HTR-8/SVneo (cell line): ENCODE data around the gene DLAT.
"Not testable (repeated sequence)": the region's sequence is repeated elsewhere in the genome, so short reads cannot be mapped to it uniquely, and the experiment has no call there.

Source experiments
- DNase-seq: peaks from one replicate; pipeline ENCODE4 v3.0.0; 2011; ENCODE audit warnings: low spot score, mixed read lengths; ENCODE audit not compliant: insufficient read length
- FAIRE-seq: peaks from 2 replicates; lab custom pipeline; 2011; peaks lifted over from hg19 to GRCh38; lab: Jason Lieb, UNC

The DLAT gene

DNA sequence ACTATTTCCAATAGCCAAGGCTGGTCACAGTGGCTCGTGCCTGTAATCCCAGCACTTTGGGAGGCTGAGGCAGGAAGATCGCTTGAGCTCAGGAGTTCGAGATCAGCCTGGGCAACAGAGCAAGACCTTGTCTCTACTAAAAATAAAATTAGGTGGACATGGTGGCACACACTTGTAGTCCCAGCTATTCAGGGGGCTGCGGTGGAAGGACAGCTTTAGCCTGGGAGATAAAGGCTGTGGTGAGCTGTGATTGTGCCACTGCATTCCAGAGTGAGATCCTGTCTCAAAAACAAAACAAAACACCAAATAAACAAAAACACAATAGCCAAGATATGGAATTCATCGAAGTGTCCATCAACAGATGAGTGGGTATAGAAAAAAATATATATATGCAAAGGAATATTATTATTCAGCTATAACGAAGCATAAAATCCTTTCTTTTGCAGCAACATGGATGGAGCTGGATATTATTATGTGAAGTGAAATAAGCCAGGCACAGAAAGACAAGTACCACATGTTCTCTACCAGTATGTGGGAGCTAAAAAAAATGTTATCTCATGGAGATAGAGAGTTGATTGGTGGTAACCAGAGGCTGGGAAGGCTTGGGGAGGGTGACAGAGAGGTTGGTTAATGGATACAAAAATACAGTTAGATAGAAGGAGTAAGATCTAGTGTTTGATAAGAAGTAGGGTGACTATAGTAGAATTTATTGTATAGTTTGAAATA lies 22.6 kb upstream of the DLAT start:
- DNase-seq = no peak
- peak; percentile 44 for FAIRE-seq

DNA sequence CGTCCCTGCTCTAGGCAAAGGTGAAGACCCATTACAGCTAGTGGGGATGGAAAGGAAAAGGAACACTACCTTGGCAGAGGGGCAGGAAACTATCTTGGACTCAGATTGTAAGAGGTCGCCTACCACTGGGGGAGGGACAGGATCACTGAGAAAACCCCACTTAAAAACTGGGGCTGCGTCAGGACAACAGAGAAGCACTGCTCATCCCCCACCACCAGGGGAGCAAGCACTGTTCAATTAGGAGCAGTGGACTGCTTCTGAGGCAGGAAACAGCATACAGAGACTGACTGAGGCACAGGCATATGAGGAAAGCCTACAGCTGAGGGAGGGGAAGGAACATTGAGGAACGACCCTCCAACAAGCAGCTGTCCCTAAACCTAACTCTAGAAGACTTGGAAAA lies 20.8 kb upstream of the DLAT start:
- peak; percentile 92 for FAIRE-seq

GRCh38 chr11:112005422-112006094 lies 19.6 kb upstream of the DLAT start:
- FAIRE-seq (peak; percentile 75), DNase-seq (no peak)

More for the DNA sequence above, 20.8 kb upstream of the DLAT start:
- no peak for DNase-seq

GRCh38 chr11:112006095-112006441 lies 19.1 kb upstream of the DLAT start:
- not testable (repeated sequence) for FAIRE-seq, DNase-seq

- not testable (repeated sequence) for FAIRE-seq, DNase-seq
Observed at GRCh38 chr11:112011451-112011850, 13.8 kb upstream of the DLAT start.

DNA sequence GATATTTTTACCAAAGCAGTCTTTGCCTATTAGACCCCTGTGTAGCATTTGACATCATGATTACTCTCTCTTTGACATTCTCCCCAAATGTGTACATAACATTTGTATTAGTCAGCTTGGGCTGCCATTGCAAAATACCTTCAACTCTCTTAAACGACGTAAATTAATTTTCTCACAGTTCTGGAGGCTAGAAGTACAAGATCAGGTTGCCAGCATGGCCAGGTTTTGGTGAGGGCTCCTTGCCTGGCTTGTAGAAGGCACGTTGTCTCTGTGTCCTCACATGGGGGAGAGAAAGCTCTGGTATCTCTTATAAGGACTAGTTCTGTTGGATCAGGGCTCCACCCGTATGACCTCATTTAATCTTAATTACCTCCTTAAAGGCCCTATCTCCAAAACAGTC lies 12.3 kb upstream of the DLAT start:
- DNase-seq (no peak), FAIRE-seq (peak; percentile 81)

DNA sequence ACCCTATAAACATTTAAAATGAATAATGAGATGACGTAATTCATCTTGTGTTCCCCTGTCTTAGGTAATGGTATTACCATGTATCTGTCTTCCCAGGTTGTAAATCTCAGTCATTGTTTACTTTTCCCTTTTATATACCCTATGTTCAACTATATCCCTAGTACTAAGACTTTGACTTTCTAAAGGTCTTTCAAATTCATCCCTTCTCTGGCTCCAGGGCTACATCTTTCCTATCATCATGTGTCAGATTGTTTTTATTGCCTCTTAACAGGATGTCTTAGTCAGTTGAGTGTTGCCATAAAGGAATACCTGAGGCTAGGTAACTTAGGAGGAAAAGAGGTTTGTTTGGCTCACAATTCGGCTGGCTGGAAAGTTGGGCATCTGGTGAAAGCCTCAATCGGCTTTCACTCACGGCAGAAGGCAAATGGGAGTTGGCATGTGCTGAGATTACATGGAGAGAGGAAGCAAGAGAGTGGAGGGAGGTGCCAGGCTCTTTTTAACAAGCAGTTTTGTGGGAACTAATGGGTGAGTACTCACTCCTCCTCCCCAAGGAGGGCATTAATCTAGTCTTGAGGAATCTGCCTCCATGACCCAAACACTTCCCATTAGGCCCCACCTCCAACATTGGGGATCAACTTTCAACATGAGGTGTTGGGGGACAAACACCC lies 11.6 kb upstream of the DLAT start:
- DNase-seq (no peak), FAIRE-seq (peak; percentile 83)

DNA sequence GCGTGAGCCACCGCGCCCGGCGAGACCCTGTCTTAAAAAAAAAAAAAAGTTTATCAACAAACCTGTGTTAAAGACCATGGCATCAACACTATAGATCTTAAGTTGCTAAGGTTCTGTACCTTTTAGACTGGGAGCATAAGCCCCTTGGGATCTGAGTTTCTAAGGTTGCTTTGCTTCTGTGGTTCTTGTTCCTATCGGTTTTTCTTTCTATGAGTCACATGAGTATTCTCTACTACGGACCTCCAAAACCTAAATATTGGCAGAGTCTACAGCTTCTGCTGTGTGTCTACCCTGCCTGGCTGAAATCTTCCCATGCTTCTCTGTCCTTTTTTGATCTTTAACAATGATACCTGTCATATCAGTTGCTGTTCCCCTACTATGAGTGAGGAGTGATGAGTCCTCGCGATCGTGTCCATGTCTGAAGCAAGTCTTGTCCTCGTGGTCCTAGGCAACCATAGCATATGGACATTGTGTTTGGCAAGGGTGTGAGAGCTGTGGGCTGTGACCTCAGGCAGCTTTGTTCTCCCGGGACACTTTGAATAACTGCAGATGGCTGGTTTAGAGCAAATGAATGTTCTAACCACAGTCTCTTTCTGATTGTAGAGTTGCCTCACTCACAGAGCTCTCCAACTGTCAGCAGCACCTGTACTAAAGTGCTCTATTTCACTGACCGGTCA lies 9.0 kb upstream of the DLAT start:
- DNase-seq (no peak), FAIRE-seq (peak; percentile 94)

DNA sequence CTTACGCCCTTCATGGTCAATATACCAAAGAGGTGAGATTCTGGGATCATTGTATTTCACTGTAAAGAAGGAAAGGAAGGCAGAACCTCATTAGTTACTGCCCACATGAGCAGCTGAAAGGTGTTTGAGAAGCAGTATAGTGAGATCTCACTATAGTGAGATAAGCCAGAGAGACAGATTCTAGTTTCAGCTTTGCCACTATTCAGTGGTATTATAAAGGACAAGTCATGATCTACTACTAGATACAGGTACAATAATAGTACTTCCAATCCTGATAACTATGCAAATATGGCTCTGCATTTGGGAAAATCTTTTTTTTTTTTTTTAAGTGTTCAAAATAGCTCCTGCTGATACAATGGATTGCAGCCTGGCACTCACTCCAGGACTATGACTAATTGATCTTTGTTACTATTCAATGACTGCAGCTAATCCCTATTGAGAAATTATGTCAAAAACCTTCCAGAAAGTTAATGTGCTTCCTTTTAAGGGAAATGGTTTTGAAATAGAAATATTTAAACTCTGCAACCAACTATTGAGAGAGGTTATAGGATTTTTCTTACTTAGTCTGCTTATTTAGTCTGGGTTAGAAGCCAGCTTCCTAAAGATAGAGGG lies 8.3 kb upstream of the DLAT start:
- DNase-seq = no peak
- no peak for FAIRE-seq

DNA sequence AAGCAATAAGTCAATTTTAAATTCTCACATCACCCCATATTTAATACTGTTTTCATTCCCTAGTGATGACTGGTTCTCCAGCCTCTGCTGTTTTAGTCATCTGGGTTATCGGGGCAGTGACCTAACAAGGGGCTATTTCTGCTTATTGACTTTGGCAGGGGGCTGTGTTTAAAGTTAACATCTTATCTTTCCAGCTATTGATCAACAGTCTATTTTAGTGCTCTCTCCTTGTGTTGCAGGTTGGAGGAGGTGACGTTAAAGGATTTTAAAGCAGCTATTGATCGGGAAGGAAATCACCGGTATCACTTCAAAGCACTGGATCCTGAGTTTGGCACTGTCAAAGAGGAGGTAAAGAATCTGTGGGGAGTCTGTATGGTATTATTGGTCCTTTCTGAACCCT lies 7.7 kb upstream of the DLAT start:
- DNase-seq = no peak
- peak; percentile 77 for FAIRE-seq

DNA sequence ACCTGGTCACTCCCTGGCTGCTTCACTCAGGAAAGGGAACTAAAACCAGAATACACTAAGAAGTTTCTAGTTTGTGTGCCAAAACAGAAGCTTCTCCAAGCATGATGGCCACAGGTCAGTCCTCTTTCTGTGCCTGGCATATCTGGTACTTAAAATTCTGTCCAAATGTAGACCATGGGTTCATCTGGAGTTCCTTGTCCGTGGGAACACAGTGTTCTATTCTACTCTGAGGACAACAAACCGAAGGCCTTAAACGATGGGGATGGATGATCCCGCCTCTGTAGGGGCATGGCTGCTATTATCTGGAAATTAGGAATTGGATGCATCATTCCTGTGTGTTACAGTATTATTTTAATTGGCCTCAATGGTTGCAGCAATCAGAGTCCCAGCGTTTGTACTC lies 6.1 kb upstream of the DLAT start:
- DNase-seq (no peak), FAIRE-seq (peak; percentile 70)

DNA sequence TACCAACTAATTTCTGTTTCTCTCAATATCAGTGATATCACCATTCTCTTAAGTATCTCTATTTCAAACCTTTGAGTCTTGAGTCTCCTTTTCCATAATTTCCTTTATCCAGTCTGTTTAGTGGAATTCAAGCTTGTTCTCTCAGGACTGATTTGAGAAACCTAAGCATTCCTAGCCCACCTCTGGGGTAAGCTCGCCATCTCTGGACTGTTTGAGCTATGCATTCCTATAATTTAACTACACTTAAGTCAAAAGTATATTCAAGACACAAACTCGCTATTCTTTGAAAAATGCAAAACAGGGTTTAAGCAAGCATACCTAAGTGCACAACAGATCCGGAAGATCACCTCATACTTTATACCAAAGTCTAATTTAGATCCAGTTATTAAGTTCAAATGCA lies 2.1 kb upstream of the DLAT start:
- peak; percentile 55 for FAIRE-seq
- DNase-seq = no peak

GRCh38 chr11:112024178-112024772 lies 933 bp upstream of the DLAT start:
- no peak for FAIRE-seq
- DNase-seq = no peak

DNA sequence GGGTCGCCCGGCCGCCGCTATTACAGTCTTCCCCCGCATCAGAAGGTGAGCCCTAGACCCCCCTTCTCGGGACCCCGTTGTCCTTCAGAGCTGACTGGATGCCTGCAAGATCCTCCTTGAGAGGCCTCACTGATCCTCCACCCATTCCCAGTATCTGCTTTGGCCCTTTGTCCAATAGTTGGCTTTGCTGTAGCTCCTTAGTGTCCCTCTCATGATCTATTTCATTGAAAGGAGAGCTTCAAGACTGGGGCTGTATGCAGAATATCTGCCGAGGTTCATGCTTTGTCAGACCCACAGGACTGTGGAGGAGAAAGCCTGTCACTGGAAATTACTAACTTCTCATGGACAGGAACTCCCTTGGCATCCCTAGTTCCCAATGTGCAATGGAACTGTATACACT lies 499 bp downstream of the DLAT start:
- no peak for FAIRE-seq

GRCh38 chr11:112026784-112027410 lies 1.7 kb downstream of the DLAT start:
- FAIRE-seq = not testable (repeated sequence)

More for the DNA sequence above, 499 bp downstream of the DLAT start:
- DNase-seq = peak; percentile 48

GRCh38 chr11:112029460-112029859 lies 4.3 kb downstream of the DLAT start:
- DNase-seq (no peak), FAIRE-seq (no peak)

More at GRCh38 chr11:112026784-112027410, 1.7 kb downstream of the DLAT start:
- DNase-seq = not testable (repeated sequence)

GRCh38 chr11:112033902-112034301 lies 8.7 kb downstream of the DLAT start:
- FAIRE-seq (no peak), DNase-seq (no peak)

DNA sequence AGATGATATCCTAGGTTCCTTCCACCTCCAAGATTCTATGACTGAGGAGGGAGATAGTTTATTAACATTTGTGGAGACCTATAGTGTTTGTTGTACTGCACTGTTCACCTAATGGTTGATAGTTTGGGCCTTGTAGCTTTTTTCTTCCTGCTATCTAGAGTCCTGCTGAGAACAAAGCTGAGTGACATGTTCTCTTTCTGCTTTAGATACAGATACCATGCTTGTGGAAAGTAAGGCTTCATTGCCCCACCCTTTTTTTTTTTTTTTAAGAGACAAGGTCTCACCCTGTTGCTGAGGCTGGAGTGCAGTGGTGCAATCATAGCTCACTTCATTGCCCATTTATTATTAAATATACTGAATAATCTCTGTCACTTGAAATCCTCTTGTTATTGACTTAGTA lies 12.3 kb downstream of the DLAT start:
- DNase-seq = no peak
- FAIRE-seq = peak; percentile 28

DNA sequence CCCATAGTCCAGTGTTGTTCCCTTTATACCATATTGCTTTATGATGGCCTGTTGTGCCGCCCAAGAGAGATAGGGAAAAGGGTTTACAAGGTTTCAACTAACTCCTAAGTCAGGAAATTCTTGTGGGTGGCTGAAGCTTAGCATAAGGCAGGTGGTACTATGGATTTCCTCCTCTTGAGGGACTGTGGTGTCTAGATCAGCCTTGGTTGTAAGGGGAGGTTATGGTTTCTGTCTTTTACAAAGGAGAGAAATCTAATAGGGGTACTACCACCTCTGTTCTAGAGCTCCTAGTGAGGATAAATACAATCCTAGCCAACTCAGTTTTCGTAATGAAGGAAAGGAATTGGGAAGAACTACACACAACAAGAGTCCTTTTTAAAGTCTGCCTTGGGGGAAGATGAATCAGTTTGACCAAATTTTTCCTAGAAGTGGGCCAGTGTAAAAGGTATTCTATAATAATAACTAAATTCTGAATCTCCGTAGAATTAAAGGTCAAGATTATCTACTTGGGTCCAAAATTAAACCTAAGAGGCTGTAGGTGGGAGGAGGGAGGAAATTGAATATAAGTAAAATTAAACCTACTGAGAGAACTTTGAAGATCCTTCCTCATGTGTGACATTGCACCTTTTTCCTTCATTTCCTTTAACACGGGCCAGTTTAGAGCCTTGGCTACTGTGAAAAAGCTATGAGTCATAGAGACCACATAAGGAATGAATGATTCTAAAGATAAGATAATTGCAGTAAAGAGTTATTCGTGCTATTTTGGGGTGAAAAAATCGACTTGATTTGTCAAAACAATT lies 17.2 kb downstream of the DLAT start:
- FAIRE-seq (peak; percentile 65), DNase-seq (peak; percentile 51)
